Stimulated activated CD4-positive, alpha-beta T cell treated with anti-CD3 and anti-CD28 coated beads, Interleukin-15, amount 100 ng/mL, for 48 hours (primary cell): Measurements from ENCODE around the gene PRR23A.
"Not testable (repeated sequence)": the region's sequence is repeated elsewhere in the genome, so short reads cannot be mapped to it uniquely, and the experiment has no call there.

Experiments
- DNase-seq, 2 donors: peaks; one replicate each; pipeline ENCODE4 v3.0.0-alpha.2; 2020; ENCODE audit warnings: low read depth in 2 of 2

The PRR23A gene

GRCh38 chr3:139006051-139006716 lies at the start of gene PRR23A:
Gene PRR23A, minus strand, starts transcription at chr3:139006268. Its CDS starts 0 bp downstream, at chr3:139006268.
- DNase-seq, result no peak

DNA sequence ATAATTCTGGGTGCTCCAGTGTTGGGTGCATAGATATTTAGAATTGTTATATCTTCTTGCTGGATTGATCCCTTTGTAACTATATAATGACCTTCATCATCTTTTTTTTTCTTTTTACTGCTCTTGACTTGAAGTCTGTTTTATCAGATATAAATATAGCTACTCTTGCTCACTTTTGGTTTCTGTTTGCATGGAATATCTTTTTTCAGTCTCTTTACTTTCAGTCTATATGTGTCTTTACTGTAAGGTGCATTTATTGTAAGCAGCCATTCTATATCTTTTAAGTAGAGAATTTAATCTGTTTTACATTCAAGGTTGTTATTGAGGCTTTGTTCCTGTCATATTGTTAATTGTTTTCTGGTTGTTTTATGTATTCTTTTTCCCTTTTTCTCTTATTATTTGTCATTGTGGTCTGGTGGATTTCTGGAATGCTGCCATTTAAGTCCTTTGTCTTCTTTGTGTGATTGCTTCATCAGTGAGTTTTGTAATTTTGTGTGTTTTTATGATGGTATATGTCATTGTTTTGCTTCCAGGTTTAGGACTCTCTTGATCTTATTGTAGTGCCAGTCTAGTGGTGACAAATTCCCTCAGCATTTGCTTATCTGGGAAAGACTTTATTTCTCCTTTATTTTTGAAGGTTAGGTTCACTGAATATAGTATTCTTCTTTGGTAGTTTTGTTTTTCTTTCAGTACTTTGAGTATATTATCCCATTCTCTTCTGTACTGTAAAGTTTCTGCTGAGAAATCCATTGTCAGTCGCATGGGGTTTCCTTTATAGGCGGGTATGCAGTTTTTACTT lies 46.9 kb upstream of the PRR23A start:
- no peak for DNase-seq

- no peak for DNase-seq
Measured at GRCh38 chr3:139044366-139045210, 38.5 kb upstream of the PRR23A start, which contains the start of gene PRR23C. Gene PRR23C, minus strand, starts transcription at chr3:139044892. Its CDS starts 272 bp downstream, at chr3:139044620.

GRCh38 chr3:139043554-139044365 lies 37.7 kb upstream of the PRR23A start:
- no peak for DNase-seq

DNA sequence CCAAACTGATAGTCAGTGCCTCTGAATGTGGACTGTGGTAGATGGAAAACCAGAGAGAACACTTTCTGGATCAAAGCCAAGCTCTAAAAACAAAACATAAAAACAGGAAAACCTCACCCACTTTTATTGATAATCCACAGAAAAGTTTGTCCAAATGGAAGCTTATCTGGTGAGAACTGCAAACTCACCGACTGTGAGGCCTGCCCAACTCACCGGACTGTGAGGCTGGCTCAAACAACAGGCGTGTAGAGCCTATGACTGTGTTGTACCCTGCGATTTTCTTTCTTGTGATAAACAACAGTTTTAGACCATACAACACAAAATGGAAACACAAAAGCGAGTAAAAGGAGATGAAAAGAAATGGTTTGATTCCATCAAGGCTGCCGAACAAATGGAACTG lies 31.4 kb upstream of the PRR23A start:
- DNase-seq, result no peak

DNA sequence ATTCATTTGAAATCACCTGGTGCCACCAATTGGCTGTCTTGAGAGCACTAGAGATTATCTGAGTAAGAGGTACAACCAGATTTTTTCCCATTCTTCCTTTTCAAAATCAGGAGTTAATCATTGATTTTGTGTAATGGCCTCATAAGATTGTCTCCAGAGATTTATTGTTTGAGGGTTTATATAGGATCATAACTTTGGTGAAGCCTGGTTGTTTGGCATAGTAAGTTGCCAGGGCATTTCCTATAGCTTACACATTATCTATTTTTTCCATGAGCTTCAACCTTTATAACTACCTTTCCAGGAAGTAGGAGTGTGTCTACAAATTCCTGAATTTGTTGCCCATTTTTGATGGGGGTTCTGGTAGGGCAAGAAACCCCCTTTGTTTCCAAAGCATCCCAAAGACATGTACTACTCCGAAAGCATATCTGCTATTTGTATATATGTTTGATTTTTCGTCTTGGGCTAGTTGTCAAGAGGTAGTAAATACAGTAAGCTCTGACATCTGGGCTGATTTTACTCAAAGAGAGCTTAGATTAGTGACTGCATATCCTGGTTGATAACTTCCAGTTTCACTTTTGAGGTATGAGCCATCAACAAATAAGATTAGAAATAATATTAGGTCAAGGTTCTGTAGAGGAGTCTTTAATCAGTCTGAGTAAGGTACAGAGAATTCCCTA lies 26.4 kb upstream of the PRR23A start:
- DNase-seq, result no peak

- DNase-seq, result not testable (repeated sequence)
Measured at GRCh38 chr3:139030576-139030975, 24.5 kb upstream of the PRR23A start.

- no peak for DNase-seq
Measured at GRCh38 chr3:139024968-139025367, 18.9 kb upstream of the PRR23A start.

DNA sequence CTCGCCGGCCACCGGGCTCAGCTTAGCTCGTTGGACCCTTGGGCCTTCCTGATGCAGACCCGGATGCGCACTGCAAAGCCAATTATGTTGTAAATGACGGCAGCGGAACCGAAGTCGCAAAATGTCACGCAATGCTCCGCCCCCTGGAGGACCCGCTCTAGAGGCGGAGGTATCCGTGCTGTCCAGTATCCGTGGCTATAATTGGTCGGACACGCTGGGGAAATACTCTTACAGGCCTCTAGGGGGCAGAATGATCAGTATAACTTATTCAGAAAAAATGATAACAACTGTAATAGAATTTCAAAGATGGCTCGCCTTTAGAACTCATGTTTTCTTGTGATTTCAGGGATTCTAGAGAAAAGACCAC lies 14.8 kb upstream of the PRR23A start, which contains the start of gene PRR23B:
Gene PRR23B (minus strand): TSS at position 59 of the 367 bp plus-strand sequence. CDS start 265 bp downstream, outside the sequence.
- DNase-seq, result no peak

DNA sequence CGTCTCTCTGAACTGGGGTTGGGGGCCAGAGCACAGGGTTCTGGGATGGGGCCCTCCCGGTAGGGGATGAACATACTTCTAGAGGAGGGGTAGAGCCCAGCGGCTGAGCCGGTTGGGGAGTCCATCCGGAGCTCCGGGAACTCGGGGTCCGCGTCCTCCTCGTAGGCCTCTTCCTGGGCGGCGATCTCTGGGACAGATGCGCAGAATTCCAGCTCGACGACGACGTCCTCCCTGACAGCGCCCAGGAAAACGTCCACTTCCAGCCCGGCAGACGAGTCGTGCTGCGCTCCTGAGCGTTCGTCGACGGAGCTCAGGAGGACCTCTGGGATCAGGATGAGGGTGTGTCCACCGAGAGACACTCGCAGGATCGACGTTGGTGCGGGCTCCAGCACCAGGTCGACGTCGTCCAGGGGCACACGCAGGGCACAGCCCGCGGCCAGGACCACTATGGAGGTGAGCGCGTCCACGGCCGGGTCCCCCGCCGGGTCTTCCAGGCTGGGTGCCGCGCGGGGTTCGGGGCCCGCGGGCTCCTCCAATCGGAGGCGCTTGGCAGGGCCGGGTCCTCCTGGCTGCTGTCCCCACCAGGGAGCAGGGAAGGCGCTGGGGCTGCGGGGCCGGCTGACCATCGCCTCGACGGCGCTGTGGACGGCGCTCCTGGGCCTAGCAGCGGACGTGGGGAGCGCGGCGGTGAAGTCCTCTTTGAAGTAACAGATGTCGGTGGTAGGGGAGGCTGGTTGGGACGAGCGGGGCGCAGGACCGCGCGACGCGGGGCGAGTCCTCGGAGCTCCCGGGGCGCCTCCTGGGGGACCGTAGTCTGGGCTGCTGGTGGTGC lies 14.2 kb upstream of the PRR23A start:
- no peak for DNase-seq

GRCh38 chr3:139016430-139017048 lies 10.5 kb upstream of the PRR23A start:
- DNase-seq, result no peak

DNA sequence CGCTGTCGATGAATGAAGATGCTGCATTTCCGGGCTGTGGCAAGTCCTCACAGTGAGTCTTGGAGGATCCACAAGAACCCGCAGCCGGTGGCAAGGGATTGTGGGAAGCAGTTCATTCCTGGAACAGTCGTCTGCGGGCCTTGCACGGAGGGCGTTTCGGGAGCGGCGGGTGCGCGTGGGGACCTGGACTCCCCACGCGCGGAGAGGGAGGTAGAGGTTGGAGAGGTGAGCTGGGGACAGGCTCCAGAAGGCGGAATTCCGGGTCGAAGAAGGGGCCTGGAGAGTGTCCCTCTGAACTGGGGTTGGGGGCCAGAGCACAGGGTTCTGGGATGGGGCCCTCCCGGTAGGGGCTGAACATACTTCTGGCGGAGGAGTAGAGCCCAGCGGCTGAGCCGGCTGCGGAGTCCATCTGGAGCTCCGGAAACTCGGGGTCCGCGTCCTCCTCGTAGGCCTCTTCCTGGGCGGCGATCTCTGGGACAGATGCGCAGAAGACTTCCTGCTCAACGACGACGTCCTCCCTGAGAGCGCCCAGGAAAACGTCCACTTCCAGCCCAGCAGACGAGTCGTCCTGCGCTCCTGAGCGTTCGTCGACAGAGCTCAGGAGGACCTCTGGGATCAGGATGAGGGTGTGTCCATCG lies 593 bp downstream of the PRR23A start:
- DNase-seq, result no peak

DNA sequence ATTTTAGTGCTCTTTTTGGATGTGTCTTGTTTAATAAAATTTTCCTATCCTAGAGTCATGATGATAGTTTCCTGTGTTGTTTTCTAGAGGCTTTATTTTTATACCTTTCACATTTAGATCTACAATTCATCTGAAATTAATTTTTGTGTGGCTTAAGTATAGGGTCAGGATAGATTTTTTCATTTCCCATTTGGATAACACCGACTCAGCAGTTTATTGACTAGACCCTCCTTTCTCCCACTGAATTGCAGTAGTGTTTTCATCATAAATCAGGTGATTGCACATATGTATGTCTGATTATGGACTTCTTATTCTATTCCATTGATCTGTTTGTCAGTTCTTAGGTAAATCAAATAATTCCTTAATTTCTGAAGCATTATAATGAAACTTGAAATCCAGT lies 10.4 kb downstream of the PRR23A start:
- DNase-seq, result no peak

DNA sequence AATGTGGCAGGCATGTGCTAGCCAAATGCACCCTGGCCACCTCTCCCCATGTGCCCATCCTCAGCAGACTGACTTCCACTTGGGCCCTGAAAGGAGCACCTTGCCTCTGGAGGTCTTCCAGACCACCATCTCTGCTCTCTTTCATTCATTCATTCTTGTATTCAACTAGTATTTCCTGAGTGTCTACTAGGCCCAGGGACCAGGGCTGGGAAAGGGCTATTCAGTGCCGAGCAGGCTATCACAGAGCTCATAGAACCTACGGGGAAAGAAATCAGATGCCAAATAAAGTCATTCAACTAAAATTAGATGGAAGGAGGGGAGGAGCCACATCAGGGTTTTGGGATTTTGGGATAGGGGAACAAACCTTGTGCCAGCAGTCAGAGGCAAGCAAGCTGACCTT lies 18.9 kb downstream of the PRR23A start:
- DNase-seq, result no peak

GRCh38 chr3:138985932-138986331 lies 20.1 kb downstream of the PRR23A start:
- DNase-seq, result no peak

GRCh38 chr3:138984816-138985215 lies 21.3 kb downstream of the PRR23A start:
- DNase-seq, result no peak

- DNase-seq, result no peak
Measured at GRCh38 chr3:138976047-138976446, 30.0 kb downstream of the PRR23A start.

- DNase-seq, result no peak
Measured at GRCh38 chr3:138975351-138975750, 30.7 kb downstream of the PRR23A start.

- no peak for DNase-seq
Measured at GRCh38 chr3:138974462-138974861, 31.6 kb downstream of the PRR23A start.
